Cortex of kidney (tissue), 1 donor: ENCODE results near the gene MTERF4.

Experiments
- DNase-seq: peaks from one replicate; lab custom pipeline; 2025; lab: John Stamatoyannopoulos, UW

MTERF4 gene

DNA sequence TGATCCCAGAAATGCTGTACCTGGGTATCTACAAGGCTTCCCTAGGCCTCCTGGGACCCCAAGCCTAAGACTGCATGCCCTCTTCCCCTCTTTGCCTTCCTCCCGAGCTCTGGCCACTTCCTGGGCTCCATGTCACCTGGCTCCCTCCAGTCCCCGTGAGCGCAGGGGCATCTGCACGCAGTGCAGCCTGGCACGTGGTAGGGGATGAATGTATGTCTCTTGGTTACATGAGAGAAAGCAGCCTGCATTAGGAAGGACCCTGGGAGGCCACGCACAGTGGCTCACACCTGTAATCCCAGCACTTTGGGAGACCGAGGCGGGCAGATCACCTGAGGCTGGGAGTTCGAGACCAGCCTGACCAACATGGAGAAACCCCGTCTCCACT, 31.3 kb upstream of the MTERF4 start:
- DNase-seq = no peak

DNA sequence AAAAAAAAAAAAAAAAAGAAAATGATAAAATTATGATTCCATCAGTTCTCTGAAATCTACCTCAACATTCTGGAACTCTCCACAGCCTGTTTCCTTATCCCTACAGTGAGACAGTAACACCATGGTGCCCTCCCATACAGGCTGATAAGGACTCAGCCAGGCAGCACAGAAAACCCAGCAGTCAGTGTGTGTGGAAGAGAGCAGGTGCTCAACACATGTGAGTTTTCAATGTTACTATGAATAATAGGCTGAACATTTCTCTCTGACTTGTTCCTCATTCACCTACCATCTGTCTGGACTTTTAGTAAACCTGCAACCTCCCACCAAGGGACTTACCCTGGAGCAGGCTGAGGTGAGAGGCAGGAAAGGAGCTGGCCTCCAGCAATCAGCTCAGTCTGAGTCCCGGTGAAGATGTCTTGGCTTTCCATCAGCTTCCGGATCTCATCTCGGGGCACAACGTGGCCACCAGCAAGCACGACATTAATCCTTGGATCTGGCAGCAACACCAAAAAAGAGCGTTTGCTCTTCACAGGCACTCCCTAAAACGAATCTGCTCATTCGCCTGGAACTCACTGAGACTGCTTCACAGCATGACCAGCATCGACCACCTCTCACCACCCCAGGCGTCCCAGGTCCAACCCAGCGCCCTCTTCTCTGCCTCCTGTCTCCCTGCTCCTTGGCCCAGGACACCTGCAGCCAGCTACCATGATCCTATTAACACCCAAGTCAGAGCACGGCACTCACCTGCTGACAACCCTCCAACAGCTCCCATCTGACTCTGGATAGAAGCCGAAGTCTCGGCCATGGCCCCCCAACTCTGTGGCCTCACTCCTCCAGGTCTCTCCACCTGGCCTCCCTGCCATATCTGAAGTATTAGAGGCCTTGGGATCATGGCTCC, 30.7 kb upstream of the MTERF4 start:
- no peak for DNase-seq

GRCh38 chr2:241131531-241131930, 29.4 kb upstream of the MTERF4 start:
- no peak for DNase-seq

DNA sequence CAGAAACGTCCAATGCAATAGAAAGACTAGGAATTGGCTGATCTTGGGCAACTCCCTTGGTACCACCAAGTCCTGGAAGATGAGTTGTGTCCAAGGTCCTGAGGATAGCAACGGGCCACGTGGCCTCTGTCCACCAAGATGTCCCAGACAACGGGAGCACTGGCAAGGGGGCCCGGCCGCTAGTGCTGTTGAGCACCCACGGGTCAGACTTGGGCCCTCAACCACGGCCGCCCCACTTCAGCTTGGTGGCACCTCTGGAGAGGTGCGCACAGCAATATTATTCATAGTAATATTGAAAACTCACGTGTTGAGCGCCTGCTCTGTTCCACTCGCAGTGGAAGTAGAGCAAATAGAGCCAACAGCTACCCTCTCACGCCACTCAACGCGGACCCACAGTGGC, 28.2 kb upstream of the MTERF4 start:
- DNase-seq = no peak

DNA sequence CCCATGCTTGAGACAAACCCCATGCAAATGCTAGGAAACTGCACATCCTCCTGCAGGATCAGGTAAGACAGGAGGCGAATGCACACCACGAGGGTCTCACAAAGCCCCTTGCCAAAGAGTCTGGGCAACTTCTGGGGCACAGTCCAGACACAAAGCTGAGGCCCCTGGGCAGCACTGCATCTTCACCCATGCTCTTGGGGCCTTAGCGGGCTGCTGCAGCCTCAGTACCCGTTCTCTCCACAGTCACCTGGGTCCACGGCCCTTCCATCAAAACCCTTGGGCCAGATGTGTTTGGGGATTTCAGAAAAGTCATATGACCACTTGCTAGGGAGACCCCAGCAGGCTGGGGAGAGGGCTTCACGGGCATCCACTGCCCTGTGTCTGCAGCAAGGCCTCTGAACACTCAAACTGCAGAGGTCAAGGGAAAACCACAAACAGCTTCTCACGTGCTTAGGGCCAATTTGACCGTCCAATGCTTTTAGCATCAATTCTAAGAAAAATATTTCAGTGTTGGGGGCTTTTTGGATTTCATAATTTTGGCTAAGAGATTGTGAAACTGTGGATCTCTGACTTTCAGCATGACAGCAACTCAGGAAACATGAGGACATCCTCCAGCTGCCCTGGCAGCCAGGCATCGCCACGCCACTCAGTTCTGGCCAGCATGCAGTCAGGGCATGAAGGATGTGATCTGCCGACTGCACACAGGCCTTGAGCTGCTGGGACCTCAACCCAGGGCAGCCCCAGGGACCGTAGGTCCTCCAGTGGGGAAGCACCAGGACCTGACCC, 27.2 kb upstream of the MTERF4 start:
- no peak for DNase-seq

DNA sequence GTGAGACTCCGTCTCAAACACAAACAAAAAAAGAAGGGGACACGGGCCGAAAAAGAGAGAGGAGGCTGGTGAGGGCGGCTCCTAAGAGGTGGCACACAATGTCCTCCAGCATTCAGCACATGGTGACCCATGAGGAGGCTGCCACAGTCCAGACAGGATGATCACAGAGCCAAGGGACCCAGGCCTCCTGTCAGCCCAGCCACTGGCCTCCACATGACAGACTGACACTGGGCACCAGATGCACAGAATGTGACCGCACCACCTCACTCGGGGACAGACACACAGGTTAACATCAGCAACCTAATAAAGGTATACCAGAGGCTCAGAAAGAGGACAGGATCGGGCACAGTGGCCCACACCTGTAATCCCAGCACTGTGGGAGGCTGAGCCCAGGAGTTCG, 26.2 kb upstream of the MTERF4 start:
- DNase-seq = no peak

DNA sequence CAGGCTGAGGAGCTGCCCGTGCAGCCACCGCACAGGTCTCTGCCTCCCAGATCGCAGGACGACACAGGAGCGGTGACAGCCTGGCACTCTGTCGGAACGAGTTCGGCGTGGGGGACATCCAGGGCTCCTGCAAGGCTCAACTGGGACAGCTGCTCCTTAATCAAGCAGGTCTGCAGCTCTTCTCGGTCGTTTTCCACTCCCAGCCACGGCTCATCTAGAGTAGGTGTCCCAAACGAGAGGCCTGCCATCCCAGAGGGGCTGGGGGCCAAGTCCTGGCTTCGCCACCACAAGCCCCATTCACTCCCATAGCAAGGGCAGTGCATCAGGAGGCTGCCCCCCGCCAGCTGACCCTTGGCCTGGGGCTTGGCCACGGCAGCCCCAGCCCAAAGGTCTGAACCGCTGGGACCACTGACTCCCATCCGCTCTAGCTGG, 24.7 kb upstream of the MTERF4 start:
- DNase-seq = no peak

DNA sequence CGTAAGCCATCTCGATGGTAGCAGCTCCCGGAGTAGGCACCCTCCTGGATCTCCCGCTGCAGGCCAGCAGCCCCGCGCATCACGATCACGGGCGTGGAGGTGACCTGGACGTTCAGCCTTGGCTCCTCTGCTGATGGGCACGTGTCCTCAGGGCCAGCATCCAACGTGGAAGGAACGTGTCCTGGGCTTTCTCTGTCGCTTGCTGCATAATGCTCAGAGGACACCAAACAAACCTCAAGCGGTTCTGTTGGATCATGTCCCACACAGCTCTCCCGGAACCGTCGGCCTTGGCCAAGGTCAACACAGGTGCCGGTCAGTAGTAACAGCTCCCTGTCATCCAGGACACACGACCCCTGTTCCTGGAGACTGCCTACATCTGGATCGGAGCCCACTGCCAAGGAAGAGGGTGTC, 24.1 kb upstream of the MTERF4 start:
- DNase-seq = no peak

DNA sequence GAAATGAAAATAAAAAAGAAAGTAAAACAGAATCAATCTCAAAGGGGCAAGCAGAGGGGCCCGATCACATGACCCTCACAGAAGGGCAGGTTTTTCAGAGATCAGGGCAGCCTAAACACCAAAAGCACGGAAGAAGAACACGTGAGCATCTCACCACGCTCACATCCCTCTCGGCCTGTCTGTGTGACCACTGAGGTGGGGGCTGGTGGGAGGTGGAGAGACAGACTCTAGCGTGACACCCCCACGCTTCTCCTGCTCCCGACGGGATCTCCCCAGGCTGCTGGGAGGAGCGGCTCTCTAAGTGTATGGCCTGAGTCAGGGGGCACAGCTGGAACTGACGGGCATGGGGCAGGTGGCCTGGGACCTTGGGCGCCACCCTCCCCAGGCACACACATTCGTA, 23.5 kb upstream of the MTERF4 start:
- DNase-seq = no peak

GRCh38 chr2:241123816-241124536, 21.9 kb upstream of the MTERF4 start:
- no peak for DNase-seq

DNA sequence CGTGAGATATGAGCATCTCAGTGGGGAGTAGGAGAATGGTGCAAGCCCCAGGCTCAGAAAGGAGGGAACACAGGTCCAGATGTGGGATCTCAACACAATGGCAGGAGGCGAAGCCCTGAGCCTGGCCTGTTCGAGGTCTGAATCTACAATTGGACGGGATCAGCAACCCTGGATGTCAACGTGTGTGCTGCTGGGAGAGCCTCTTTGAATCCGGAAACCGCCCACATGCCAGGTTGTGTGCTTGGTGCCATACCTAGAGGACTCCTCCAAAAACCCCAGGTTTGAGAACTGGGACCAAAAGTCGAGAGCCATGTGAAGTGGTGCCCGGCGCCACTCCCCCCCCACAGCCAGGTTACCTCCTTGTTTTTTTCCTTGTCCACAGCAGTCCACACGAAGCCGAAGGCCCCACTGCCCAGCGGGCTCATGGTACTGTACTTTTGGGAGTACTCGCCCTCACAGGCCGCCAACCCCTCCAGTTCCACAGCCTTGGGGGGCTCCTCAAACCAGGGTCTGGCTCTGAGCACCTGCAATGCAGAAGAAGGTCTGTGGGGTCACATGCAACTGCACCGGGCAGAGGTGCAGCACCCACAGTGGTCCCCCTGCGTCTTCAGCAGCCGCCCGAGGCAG, 20.4 kb upstream of the MTERF4 start:
- no peak for DNase-seq

DNA sequence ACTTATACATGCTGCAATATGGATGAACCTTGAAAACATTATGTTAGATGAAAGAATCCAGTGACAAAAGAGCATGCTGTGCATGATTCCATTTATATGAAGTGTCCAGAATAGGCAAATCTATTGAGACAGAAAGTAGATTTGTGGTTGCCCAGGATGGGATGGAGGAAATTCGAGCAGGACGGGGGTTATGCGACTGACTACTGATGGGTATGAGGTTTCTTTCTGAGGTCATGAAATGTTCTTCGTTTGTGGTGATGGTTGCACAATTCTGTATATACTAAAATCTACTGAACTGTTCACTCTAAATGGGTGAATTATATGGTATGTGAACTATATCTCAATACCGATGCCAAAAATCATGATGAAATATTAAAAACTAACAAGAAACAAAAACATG, 18.9 kb upstream of the MTERF4 start:
- no peak for DNase-seq

DNA sequence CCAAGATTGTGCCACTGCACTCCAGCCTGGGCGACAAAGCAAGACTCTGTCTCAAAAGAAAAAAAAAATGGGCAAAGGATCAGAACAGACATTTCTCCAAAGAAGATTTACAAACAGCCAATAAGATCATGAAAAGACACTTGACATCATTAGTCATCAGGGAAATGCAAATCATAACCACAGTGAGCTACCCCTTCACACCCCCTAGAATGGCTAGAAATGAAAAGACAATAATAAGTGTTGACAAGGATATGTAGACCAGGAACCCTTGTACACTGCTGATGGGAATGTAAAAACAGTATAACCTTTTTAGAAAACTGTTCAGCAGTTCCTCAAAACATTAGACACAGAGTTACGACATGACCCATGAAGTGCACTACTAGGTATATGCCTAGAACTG, 18.4 kb upstream of the MTERF4 start:
- no peak for DNase-seq

GRCh38 chr2:241118737-241119505, 16.8 kb upstream of the MTERF4 start:
- no peak for DNase-seq

DNA sequence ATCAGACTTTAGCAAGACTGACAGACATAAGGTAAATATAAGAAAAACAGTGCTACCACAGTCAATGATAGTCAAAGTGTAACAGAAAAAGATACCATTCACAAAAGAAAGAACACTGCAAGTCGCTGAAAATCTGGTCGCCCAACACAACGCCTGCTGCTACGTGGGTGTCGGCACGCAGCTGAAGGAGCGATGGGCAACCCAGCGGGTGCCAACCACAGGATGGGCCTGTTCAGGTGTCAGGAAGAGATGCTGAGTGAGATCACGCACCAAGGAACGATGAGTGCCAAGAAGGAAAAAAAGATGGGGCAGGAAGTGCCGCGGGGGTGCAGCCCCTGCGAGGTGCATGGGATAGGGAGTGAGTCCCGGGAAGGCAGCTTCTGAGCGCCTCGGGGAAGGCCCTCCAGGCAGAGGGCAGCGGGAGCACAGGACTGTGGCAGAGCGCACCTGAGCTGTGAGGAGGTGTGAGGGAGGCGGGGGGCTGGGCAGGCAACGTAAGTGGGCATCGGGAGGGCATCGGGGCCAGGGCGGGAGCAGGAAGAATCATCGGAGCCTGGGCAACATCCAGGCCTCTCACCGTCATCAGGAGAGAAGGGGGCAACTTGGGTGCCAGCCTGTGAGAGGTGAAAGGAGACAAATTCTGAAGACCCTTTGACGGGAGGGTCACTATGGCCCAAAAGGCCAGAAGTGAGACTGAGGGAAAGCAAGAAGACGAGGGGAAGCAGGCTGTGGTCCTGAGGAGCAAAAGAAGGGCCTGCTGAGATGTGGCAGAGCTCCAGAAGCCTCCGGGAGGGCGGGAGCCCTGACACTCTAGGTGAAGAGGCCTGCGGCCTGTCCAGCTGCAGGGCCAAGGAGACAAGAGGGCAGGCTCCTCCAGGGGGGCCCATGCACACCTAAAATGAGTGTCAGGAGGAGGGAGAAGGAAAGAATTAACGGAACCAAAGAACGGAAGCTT, 14.8 kb upstream of the MTERF4 start:
- no peak for DNase-seq

- no peak for DNase-seq
These were observed 13.3 kb upstream of the MTERF4 start for GRCh38 chr2:241115361-241115760.

GRCh38 chr2:241114836-241115235, 12.7 kb upstream of the MTERF4 start:
- no peak for DNase-seq

DNA sequence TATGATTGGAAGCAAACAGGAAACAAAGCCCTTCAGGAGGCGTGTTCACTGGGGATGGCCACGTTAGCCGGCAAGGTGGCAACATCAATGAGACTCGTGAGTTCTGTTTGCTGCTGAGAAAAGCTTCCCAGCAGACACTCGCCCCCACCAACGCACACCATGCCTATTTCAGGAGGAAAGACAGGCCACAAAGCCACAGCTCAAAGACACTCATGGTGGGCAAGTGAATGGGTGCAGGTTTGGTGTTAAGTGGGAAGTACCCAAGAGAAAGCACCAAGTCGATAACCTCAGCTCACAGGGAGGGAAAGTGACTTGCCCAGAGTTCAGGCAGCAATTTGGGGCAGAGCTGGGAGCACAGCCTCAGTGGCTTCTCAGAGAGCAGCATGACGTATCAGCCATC, 10.5 kb upstream of the MTERF4 start:
- DNase-seq = no peak

- no peak for DNase-seq
These were observed 10.0 kb upstream of the MTERF4 start for GRCh38 chr2:241112046-241112445.

GRCh38 chr2:241111440-241111805, 9.3 kb upstream of the MTERF4 start:
- no peak for DNase-seq
